Cardiac fibroblast (primary cell): Measurements from ENCODE around the gene KRT40.

Experiments used
- DNase-seq, 2 donors: peaks; one replicate each; pipeline versions ENCODE4 v3.0.0 to v3.0.0-alpha.2; 2010; ENCODE audit warnings: low read depth in 2 of 2
- H3K4me3 ChIP-seq, 2 donors: replicated peaks in 1 of 2; 1 replicate in 1 of 2; 2 replicates in 1 of 2; pipeline ENCODE4 v1.5.1; 2011; ENCODE audit warnings: low read depth in 2 of 2, low read length in 2 of 2, mild to moderate bottlenecking in 2 of 2, moderate library complexity in 1 of 2
- CTCF ChIP-seq: IDR thresholded peaks from one replicate; pipeline ENCODE4 v1.5.1; 2011; ENCODE audit warnings: low read depth, mild to moderate bottlenecking, low read length, inconsistent platforms

Gene KRT40

GRCh38 chr17:40938981-40939380 lies 45.1 kb downstream of the KRT40 start:
- TF ChIP-seq CTCF = no peak
- no peak overlapping the region for H3K4me3 ChIP-seq
- no peak for DNase-seq

DNA sequence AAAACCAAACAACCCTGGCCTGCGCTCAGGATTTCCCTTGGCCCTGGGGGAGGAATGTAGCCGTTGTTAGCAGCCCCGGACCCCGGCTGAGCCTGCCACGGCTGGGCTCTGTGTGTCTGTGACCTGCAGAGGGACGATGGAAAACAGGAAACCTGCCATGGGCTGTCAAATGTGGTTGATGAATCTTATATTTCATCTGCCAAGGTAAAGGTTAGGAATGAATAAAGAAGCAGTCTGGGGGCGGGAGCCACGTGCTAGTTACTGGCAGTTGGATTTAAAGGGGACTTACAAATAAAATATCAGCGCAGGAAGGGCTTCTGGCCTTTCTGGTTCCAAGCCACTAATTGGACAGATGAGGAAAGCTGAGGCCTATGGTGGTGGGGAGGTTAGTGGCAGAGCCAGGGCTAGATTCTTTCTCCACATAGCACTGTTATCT lies 46.7 kb downstream of the KRT40 start, which contains the start of gene KRT23:
TSS of gene KRT23 (minus strand) at position 263 of the 436 bp plus-strand sequence. CDS start 1,043 bp downstream, outside the sequence.
- no peak for TF ChIP-seq CTCF
- DNase-seq = no peak
- no peak within 1 kb of the TSS for H3K4me3 ChIP-seq

- no peak for TF ChIP-seq CTCF
- no peak overlapping the region for H3K4me3 ChIP-seq
- no peak for DNase-seq
Measured at GRCh38 chr17:40936976-40937375, 47.1 kb downstream of the KRT40 start.

DNA sequence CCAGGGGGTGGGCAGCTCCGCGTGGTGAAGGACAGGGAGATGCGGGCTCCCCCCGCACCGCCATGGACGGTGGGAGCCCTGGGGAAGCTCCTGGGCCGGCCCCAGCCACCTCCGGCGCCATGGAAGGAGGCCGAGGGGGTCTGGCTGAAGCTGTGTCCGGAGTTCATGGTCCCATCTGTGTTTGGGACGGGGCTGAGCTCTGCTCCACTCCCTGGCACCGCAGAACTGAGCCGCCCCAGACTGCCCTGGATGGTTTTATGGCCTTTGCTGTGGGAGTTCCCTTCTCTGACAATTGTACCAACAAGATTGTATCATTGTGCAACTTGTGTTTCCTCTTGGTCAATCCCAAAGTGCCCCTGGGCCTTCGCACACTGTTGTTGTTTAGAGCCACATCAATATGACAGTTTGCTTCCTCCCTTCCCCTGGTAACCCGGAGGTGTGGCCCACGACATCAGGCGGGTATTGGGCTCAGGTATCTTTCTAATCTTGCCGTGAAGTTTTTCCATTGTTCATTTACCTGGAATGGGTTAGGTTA lies 47.6 kb downstream of the KRT40 start:
- no peak for DNase-seq
- no peak overlapping the region for H3K4me3 ChIP-seq
- no peak for TF ChIP-seq CTCF

DNA sequence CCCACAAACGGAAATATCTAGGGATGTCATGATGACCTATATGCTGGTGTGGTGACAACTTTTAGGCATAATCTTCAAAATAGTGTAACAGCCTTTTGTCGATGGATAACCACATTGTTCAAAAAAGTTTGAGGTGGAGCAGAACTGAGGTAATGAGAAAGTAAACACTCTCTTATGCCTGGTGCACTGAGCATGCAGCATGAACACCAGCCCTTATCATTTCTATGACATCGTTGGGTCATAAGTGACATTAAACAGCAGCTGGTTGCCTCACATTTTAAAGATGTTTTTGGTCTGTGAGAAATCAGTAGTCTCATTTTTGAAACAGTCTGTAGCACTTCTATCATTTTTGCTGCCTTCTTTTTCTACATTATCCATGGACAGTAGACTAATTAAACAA lies 48.5 kb downstream of the KRT40 start:
- no peak overlapping the region for H3K4me3 ChIP-seq
- no peak for TF ChIP-seq CTCF
- no peak for DNase-seq

- TF ChIP-seq CTCF = no peak
- DNase-seq = no peak
- H3K4me3 ChIP-seq = no peak overlapping the region
Measured at GRCh38 chr17:40932608-40933007, 51.5 kb downstream of the KRT40 start.

- DNase-seq = no peak
- no peak overlapping the region for H3K4me3 ChIP-seq
- no peak for TF ChIP-seq CTCF
Measured at GRCh38 chr17:40931311-40931710, 52.8 kb downstream of the KRT40 start.
